AG10803 (cell line): ENCODE measurements around the gene TTC31.
"Not testable (repeated sequence)": the region's sequence is repeated elsewhere in the genome, so short reads cannot be mapped to it uniquely, and the experiment has no call there.

Experiments used
- DNase-seq: peaks from one replicate; pipeline ENCODE4 v3.0.0; 2010; ENCODE audit warnings: low read depth
- H3K4me3 ChIP-seq: 2 replicates; pipeline ENCODE4 v1.5.1; 2011; ENCODE audit warnings: mild to moderate bottlenecking, low read length, control low read depth
- TF ChIP-seq, protein P1 (sequence below): conservative IDR thresholded peaks from 2 replicates; pipeline ENCODE4 v1.5.1; 2011; ENCODE audit warnings: mild to moderate bottlenecking, low read length, control low read depth, inconsistent platforms

The TTC31 gene

GRCh38 chr2:74440378-74441169 is 42.3 kb upstream of the TTC31 start:
- TF ChIP-seq, protein P1, sequence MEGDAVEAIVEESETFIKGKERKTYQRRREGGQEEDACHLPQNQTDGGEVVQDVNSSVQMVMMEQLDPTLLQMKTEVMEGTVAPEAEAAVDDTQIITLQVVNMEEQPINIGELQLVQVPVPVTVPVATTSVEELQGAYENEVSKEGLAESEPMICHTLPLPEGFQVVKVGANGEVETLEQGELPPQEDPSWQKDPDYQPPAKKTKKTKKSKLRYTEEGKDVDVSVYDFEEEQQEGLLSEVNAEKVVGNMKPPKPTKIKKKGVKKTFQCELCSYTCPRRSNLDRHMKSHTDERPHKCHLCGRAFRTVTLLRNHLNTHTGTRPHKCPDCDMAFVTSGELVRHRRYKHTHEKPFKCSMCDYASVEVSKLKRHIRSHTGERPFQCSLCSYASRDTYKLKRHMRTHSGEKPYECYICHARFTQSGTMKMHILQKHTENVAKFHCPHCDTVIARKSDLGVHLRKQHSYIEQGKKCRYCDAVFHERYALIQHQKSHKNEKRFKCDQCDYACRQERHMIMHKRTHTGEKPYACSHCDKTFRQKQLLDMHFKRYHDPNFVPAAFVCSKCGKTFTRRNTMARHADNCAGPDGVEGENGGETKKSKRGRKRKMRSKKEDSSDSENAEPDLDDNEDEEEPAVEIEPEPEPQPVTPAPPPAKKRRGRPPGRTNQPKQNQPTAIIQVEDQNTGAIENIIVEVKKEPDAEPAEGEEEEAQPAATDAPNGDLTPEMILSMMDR = peak; percentile 34
- DNase-seq = peak; percentile 80
- peak overlapping the region; percentile 81 for H3K4me3 ChIP-seq

DNA sequence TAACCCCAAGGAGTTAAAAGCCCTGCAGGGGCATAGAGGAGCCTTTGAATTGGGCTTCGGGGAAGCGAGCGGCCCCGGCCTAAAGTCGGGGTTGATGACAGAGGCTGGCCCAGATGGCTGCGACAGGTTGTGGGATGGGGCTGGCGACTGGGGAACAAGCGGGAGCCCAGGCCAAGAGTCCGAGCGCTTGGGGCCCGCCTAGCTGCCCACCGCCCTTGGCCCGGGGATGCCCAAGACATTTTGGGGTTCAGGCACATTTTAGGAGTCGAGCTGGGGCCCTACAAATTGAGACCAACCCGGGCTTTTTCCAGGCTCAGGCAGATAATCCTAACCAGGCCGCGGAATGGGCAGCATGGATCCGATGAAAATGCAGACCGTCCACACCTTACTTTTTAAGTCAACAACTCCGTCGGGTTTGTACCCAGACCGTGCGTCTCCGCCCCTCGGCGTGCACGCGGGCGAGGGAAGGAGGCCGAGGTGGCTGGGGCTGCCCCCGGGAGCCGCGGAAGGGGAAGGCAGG is 41.7 kb upstream of the TTC31 start:
- H3K4me3 ChIP-seq = no peak overlapping the region
- no peak for DNase-seq
- TF ChIP-seq, protein P1 = no peak

- no peak for DNase-seq
- peak within 1 kb of the TSS; percentile 81 for H3K4me3 ChIP-seq
- TF ChIP-seq, protein P1 = no peak
Measured at GRCh38 chr2:74441690-74442482, 41.0 kb upstream of the TTC31 start, which contains the start of gene RTKN. Gene RTKN (minus strand): TSS chr2:74441937. CDS start chr2:74441816, 121 bp downstream.

DNA sequence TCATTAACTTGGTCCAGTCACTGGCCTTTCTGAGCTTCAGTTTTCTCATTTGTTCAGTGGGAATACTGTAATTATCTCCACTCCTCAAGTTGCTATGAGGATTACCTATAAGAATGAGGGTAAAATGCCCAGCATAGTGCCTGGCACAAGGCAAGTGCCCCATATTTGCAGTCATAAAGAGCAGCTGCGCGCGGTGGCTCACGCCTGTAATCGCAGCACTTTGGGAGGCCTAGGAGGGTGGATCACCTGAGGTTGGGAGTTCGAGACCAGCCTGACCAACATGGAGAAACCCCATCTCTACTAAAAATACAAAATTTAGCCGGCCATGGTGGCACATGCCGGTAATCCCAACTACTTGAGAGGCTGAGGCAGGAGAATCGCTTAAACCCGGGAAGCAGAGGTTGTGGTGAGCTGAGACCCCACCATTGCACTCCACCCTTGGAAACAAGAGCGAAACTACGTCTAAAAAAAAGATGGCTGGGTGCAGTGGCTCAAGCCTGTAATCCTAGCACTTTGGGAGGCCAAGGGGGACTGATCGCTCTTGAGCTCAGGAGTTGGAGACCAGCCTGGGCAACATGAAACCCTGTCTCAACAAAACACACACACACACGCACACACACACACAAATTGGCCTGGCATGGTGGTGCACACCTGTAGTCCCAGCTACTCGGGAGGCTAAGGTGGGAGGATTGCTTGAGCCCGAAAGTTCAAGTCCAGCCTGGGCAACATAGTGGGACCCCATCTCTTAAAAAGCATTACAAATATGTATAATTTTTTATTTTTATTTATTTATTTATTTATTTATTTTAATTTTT is 40.2 kb upstream of the TTC31 start:
- DNase-seq, H3K4me3 ChIP-seq: not testable (repeated sequence)

GRCh38 chr2:74444498-74445318 is 38.2 kb upstream of the TTC31 start:
- no peak for DNase-seq
- no peak overlapping the region for H3K4me3 ChIP-seq
- TF ChIP-seq, protein P1 = no peak

- no peak overlapping the region for H3K4me3 ChIP-seq
- TF ChIP-seq, protein P1 = no peak
- no peak for DNase-seq
Measured at GRCh38 chr2:74447230-74447999, 35.5 kb upstream of the TTC31 start.
